ENCODE results near the gene SPOCK3.
"Not testable (repeated sequence)": the region's sequence is repeated elsewhere in the genome, so short reads cannot be mapped to it uniquely, and the experiment has no call there.

SPOCK3 gene

DNA sequence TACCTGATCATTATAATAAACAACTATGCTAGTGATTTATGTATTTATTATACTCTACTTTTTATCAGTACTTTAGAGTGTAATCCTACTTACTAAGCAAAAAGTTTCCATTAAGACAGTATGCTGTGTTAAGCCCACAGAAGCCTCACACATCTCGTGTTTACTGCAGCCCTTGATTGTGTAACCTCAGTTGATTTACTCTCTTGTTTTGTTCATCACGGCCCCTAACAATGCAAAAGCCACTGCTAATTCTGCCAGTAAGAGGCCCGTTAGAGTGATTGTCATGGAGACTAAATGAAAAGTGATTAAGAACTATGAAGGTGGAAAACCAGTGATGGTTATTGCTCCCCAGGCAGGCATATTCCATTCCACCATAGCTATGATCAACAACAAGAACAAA, 436.2 kb downstream of the SPOCK3 start:
- DNase-seq = no peak

DNA sequence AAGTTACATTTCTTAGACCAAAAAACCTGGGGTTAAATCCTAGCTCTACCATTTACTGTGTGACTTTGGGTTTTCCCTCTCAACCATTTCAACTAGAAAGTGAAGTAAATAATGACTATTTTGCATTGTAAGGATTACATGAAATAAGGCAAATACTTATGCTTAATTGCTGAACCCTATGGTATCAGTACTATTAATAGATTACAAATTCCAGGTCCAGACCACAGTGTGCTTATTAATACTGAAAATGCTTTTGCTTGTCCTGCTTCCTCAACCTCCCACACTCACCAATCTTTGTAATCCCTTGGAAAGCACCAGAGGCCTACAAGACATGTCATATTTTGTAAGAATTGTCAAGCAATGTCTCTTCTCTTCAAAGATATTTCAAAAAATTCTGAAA, 456.5 kb downstream of the SPOCK3 start:
- DNase-seq = no peak

DNA sequence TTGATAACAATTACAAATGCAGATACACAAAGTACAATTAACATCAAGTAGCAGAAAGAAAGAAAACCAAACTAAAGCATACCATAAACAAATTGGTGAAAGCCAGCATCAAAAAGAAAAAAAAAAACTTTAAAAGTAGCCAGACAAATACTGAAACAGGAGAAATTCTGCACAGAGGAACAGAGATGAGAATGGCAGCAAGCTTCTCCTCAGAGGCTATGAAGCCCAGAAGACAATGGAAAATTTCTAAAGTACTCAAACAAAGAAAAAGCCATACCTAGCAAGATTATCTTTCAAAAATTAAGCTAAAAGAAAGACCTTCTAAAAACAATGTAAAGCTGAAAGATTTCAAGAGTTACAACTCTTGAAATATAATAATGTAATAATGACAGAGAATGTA, 471.3 kb downstream of the SPOCK3 start:
- DNase-seq = no peak

DNA sequence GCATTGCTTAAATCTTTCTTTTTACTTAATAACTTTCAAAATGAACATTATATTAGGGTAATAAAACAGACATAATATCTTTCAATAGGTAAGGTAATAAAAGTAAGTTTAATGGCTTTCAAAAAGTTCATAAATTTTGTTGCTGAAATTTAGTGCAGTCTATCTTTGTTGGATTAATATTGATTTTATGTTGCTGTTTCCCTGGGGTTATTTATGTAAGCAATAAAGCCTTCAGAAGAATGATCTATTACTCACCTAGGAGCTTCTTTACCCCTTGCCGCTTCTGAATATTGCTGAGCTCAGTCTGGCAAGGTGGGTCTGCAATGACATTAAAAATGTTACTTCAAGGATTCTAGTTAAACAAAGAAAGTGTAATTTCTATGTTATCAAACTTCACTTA, 492.6 kb downstream of the SPOCK3 start:
- no peak for DNase-seq

DNA sequence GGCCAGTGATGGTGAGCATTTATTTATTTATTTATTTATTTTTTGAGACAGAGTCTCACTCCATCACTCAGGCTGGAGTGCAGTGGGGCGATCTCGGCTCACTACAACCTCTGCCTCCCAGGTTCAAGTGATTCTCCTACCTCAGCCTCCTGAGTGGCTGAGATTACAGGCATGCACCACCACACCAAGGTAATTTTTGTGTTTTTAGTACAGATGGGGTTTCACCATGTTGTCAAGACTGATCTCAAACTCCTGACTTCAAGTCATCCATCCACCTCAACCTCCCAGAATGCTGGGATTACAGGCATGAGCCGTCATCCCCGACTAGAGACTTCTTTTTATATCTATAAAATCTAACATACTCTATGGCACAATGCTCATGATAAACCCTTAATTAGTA, 495.1 kb downstream of the SPOCK3 start:
- not testable (repeated sequence) for DNase-seq

DNA sequence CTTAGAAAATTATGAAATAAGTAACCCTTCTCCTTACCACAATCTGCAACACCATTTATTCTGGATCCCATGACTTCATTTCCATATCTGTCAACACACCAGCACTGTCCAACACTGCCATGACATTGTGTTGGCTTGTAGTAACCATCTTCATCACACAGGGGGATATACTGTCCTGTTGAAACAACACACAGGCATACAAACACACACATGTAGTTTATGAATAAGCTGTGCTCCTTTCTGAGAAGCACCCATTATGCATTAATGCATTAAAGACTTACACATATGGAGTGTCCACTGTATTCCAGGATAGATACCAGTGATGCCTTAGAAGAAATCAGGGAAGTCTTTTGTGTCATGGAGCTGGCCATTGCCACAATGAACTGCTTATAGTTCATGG, 496.9 kb downstream of the SPOCK3 start:
- DNase-seq = no peak

DNA sequence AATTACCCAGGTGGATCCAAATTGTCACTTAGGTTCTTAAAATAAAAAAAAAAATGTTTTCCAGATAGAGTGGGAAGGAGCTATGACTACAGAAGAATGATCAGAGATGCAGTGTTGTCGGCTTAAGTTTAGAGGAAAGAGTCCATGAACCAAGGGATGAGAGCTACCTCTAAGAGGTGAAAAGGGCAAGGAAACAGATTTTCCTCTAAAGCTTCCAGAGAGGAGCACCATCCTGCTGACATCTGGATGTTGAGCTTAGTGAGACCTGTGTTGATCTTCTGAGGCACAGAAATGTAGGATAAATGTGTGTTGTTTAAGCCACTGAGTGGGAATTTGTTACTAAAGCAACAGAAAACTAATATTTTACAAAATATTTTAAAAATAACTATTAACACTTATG, 498.7 kb downstream of the SPOCK3 start:
- no peak for DNase-seq

DNA sequence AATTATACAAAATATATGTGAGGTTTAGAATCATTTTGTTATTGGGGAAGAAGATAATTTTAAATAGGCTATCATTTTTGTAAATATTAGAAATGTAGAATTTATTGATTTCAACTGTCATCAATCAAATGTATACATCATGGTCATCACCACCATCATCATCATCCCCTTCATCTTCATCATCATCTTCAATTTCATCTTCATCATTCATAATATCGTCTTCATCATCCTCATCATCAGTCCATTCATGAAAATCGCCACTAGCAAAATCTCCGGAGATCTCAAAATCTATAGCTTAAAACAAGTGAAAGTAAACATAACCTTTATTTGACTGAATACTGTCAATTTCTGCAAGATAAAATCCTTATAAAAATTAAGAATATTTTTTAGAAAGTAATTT, 499.5 kb downstream of the SPOCK3 start:
- no peak for DNase-seq

DNA sequence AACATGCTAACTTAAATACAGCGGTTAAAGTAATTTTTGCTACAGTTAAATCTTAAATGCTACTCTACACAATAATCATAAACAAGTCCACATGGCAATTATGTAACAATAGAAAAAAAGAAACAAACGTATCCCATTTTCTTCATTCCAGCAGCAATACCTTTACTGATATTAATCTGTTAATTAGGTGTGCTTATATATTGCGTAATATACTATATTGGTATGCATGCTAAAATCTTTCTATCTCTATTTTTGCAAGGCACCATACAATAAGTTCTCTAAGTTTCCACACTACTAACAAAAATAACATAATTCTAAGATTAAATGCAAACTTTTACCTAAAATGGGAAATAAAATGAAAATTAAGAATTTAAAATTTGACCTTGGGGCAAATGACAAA, 500.6 kb downstream of the SPOCK3 start:
- DNase-seq = no peak

DNA sequence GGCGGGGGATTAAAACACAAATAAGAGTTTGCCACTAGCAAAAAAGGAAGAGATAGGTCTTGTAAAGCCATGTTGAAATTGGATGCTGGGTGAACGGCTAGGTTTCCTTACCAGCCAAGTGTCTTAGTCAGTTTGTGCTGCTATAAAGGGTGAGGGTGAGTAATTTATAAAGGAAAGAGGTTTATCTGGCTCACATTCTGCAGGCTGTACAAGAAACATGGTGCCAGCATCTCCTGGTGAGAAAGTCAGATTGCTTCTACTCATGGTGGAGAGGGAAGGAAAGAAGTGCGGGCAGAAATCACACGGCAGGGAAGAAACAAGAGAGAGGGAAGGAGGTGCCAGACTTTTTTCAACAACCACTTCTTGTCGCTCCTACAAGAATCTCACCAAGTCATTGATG, 507.5 kb downstream of the SPOCK3 start:
- no peak for DNase-seq

DNA sequence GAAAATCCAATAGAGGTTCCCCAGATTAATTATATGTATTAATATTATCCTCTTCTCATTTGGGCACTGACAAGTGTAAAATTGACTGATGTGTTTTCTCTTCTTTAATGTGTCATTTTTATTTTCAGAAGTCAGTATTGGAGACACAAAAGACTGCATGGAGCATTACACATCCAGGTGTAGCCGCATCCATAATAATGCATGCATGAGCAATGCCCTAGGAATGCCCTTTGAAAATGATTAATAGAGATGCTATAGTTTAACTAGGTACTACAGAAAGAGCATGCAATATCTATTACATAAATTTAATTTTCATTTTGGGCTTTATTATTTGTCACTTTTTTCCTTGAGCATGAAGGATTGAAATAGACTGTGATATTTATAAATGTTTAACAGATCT, 509.9 kb downstream of the SPOCK3 start:
- no peak for DNase-seq

DNA sequence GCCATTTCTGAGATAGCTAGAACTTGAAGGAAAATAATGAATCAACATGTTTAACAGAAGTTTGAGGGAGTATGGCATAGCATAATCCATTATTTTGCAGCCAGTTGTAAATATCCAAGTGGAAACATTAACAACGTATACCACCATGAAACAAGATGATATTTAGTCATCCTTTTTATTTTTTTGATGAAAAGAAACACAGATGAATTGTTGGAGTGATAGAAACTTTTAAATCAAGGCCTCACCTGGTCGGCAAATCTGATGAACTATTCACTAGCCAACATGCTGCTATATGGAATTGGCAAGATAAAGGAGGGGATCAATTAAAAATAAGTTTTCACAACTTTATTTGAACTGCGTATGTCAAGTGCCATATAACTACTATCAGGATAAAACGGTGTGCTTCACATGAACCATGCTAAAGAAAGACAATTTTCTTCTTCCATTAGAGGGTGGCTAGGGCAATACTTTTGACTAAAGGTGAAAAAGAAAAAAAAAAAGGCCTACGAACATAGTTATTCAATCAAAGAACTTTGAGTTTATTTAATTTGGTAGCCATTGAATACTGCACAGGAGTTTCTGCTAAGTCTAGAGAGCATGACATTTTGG, 510.7 kb downstream of the SPOCK3 start:
- DNase-seq = no peak

DNA sequence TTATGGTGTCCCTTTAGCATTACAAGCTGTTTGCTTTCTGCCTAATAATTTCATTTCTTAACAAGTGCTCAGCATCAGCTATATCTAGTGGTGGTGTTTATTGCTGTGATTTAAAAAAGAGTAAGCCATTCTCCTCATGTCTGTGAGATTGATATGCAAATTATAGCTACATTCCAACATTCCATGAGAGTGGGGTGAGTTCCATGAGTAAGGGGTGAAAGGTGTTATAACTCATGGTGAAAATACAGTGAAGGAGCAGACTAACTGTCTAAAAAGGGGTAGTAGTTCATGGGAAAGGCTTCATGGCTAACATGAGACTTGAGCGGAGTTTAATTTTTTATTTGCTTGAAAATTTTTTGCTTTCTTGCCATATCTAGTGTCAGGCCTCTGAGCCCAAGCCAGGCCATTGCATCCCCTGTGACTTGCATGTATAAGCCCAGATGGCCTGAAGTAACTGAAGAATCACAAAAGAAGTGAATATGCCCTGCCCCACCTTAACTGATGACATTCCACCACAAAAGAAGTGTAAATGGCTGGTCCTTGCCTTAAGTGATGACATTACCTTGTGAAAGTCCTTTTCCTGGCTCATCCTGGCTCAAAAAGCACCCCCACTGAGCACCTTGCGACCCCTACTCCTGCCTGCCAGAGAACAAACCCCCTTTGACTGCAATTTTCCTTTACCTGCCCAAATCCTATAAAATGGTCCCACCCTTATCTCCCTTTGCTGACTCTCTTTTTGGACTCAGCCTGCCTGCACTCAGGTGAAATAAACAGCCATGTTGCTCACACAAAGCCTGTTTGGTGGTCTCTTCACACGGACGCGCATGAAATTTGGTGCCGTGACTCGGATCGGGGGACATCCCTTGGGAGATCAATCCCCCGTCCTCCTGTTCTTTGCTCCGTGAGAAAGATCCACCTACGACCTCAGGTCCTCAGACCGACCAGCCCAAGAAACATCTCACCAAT, 518.3 kb downstream of the SPOCK3 start:
- not testable (repeated sequence) for DNase-seq

DNA sequence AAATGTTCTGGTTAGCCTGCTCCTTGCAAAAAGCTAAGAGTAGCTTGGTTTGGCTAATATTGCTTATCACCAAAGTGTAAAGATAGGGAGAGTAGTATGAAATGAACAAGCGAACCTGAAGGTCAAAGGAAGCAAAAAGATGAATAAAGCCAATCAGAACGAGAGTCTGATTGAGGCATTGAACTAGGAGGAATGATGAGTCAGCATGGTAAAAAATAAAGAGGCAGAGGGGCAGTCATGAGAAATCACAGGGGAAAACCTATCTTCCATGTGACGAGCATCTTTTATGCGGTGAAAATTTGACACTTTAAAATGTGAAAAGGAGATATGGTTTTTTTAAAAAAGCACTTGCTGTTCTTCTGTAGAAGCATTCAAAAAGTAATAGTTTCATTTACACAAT, 533.7 kb downstream of the SPOCK3 start:
- DNase-seq = no peak

DNA sequence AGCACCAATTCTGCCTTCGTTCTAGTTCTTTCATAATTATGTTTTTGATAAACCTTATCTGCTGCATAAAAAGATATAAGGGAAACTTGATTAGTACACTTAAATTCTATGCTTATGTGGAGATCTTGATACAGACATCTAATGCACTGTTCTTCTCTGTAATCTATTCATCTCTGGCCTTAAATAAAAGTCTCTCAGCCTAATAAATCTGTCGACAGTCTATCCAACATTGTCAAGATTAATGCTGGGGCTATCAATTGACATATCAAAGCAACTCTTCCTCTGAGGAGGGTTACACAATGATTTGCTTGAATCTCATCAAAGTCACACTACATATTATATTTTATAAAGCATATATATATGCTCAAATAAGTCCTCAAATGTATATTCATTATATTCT, 545.5 kb downstream of the SPOCK3 start:
- no peak for DNase-seq

DNA sequence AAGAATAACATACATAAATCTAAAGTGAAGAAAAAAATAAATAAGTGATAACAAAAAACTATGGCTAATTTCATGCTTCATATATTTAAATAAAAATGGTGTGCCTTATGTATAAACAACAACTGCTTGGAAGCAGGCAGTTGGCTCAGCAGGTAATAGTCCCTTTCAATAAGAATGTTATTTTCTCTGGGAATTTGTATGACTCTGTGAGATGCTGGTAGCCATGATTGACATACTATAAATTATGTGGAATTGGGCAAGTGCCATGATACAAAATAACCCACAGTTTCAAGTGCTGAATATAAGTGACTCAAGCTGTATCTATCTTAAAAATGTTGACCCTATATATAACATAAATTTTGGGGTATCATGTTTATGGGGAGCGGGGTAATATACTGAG, 546.5 kb downstream of the SPOCK3 start:
- no peak for DNase-seq
